ENCODE results near the gene MLLT1.

The MLLT1 gene

DNA sequence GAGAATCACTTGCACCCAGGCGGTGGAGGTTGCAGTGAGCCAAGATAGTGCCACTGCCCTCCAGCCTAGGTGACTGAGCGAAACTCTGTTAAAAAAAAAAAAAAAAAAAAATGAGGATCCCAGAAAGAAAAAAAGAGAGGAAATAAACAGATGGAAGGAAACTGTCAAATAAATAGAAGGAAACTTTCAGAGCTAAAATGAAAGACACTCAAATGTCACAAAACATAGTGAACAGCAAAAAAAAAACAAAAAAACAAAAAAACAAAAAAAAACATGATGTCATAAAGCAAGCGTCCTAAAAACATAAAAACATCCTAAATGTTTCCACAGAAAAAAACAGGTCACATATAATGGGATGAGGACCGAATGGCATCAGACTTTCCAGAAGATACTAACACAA lies 15.0 kb downstream of the MLLT1 start:
- no peak overlapping the region for H3K4me3 ChIP-seq (ENCODE audit: severe bottlenecking)
- ATAC-seq (ENCODE audit: low read depth) (no peak), DNase-seq (ENCODE audit: low spot score) (no peak)
- no peak overlapping the region for H3K27ac ChIP-seq (ENCODE audit: poor library complexity, severe bottlenecking)
- H3K9me3 ChIP-seq (ENCODE audit: severe bottlenecking) = no peaks in the 10 kb centered on the region
- peaks cover 58% of the 10 kb centered on the region for H3K36me3 ChIP-seq (ENCODE audit: low read depth)
- no peaks in the 10 kb centered on the region for H3K4me1 ChIP-seq (ENCODE audit: insufficient read depth, poor library complexity, severe bottlenecking)
- H3K27me3 ChIP-seq (ENCODE audit: insufficient read depth, poor library complexity, severe bottlenecking) = no peaks in the 10 kb centered on the region
- TF ChIP-seq, protein P1, sequence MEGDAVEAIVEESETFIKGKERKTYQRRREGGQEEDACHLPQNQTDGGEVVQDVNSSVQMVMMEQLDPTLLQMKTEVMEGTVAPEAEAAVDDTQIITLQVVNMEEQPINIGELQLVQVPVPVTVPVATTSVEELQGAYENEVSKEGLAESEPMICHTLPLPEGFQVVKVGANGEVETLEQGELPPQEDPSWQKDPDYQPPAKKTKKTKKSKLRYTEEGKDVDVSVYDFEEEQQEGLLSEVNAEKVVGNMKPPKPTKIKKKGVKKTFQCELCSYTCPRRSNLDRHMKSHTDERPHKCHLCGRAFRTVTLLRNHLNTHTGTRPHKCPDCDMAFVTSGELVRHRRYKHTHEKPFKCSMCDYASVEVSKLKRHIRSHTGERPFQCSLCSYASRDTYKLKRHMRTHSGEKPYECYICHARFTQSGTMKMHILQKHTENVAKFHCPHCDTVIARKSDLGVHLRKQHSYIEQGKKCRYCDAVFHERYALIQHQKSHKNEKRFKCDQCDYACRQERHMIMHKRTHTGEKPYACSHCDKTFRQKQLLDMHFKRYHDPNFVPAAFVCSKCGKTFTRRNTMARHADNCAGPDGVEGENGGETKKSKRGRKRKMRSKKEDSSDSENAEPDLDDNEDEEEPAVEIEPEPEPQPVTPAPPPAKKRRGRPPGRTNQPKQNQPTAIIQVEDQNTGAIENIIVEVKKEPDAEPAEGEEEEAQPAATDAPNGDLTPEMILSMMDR (IDR thresholded peaks at IDR 0.05; ENCODE audit: poor library complexity, severe bottlenecking) = no peak

DNA sequence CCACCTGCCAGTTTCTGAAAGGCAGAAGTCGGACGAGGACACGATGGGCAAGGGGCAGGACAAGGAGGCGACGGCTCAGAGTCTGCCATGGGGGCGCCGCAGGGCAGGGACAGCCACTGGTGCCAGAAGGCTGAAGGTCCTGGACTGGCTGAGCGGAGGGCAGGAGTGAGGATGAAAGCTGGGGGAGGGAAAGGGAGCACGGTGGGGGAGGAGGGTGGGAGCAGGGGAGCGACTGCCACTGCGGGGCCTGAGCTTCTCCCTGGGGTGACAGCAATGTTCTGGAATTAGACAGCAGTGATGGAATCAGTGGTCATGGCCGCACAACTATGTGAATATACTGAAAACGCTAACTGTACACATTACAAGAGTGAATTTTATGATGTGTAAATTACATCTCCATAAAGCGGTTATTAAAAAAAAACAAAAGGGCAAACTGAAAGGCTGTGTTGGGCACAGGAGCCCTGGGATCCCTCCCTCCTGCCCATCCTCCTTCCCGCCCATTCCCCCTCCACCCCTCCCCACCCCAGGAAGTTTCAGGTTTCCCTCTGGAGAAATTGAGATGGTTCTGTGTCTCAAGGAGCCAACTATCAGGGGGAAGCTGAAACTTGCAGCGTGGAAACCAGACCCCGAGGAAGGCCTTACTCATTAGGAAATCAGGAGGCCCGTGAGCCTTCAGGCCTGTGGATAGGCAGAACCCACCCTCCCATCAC lies 15.9 kb downstream of the MLLT1 start:
- Histone ChIP-seq H3K4me1 (ENCODE audit: insufficient read depth, poor library complexity, severe bottlenecking) (no peaks in the 10 kb centered on the region), H3K4me3 (ENCODE audit: severe bottlenecking) (no peak overlapping the region), H3K27ac (ENCODE audit: poor library complexity, severe bottlenecking) (no peak overlapping the region), H3K9me3 (ENCODE audit: severe bottlenecking) (no peaks in the 10 kb centered on the region), H3K27me3 (ENCODE audit: insufficient read depth, poor library complexity, severe bottlenecking) (no peaks in the 10 kb centered on the region), H3K36me3 (ENCODE audit: low read depth) (peaks cover 49% of the 10 kb centered on the region)
- no peak for ATAC-seq (ENCODE audit: low read depth)
- no peak for DNase-seq (ENCODE audit: low spot score)
- TF ChIP-seq, protein P1 (IDR thresholded peaks at IDR 0.05; ENCODE audit: poor library complexity, severe bottlenecking) = no peak

DNA sequence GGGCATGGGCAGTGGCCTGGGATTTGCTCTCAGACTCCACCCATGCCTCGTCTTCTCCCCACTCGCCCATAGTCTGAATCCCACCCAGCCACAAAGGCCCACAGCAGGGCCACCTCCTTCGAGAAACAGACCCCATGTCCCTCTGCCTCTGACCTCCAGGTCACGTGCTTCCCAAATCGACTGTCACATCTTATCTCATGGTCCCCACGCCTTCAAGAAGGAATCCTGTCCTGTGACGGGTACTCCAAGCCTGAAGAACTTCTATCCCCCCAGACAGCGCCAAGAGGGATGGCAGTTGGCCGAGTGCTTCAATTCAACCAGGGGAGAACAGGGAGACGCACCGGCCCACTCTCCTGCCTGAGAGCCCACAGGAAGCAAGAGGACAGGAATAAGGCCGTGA lies 16.5 kb downstream of the MLLT1 start:
- Histone ChIP-seq H3K27ac (ENCODE audit: poor library complexity, severe bottlenecking) (no peak overlapping the region), H3K4me3 (ENCODE audit: severe bottlenecking) (no peak overlapping the region), H3K27me3 (ENCODE audit: insufficient read depth, poor library complexity, severe bottlenecking) (no peaks in the 10 kb centered on the region), H3K36me3 (ENCODE audit: low read depth) (peaks cover 45% of the 10 kb centered on the region), H3K9me3 (ENCODE audit: severe bottlenecking) (no peaks in the 10 kb centered on the region), H3K4me1 (ENCODE audit: insufficient read depth, poor library complexity, severe bottlenecking) (no peaks in the 10 kb centered on the region)
- DNase-seq (ENCODE audit: low spot score) (no peak), ATAC-seq (ENCODE audit: low read depth) (no peak)
- TF ChIP-seq, protein P1 (IDR thresholded peaks at IDR 0.05; ENCODE audit: poor library complexity, severe bottlenecking) = no peak

DNA sequence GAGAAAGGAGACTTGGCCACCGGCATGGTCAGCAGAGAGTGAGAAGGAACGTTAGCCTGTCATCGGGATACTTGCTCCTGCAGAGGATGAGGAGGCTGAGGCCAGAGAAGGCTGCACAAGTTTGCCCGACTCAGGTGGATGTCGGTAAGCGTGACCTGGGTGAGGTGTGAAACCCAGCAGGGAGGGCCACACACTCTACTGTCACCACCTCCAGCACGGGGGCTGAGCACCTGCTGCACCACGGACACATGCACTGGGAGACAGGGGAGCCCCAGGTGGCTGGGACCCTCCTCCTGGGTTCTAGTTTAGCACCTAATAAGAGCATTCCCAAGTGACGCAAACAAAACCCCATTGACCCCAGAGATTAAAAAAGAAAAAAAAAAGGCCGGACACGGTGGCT lies 17.3 kb downstream of the MLLT1 start:
- peaks cover 38% of the 10 kb centered on the region for H3K36me3 ChIP-seq (ENCODE audit: low read depth)
- no peak for ATAC-seq (ENCODE audit: low read depth)
- no peaks in the 10 kb centered on the region for H3K9me3 ChIP-seq (ENCODE audit: severe bottlenecking)
- H3K27ac ChIP-seq (ENCODE audit: poor library complexity, severe bottlenecking) = no peak overlapping the region
- no peak overlapping the region for H3K4me3 ChIP-seq (ENCODE audit: severe bottlenecking)
- TF ChIP-seq, protein P1 (IDR thresholded peaks at IDR 0.05; ENCODE audit: poor library complexity, severe bottlenecking) = no peak
- no peak for DNase-seq (ENCODE audit: low spot score)
- no peaks in the 10 kb centered on the region for H3K27me3 ChIP-seq (ENCODE audit: insufficient read depth, poor library complexity, severe bottlenecking)
- H3K4me1 ChIP-seq (ENCODE audit: insufficient read depth, poor library complexity, severe bottlenecking) = no peaks in the 10 kb centered on the region

DNA sequence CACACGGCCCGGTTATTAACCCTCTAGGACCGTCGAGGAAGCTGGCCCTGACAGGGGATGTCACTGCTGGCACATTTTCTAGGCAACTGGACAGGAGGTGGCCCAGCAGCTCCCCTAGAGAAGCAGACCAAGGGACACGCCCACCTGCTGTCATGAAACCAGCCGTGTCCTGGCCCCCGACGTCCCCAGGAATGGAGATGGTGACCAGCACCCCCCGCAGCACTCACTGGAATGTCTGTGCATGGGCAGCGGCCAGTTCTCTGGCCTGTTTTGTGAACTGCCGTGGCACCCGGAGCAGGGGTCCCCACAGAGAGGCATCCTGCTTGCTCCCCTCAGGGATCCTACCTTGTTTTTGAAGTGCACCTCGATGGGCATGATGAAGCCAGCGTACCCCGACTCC lies 17.9 kb downstream of the MLLT1 start:
- ATAC-seq (ENCODE audit: low read depth) (no peak), DNase-seq (ENCODE audit: low spot score) (no peak)
- no peak overlapping the region for H3K4me3 ChIP-seq (ENCODE audit: severe bottlenecking)
- TF ChIP-seq, protein P1 (IDR thresholded peaks at IDR 0.05; ENCODE audit: poor library complexity, severe bottlenecking) = no peak
- no peaks in the 10 kb centered on the region for H3K27me3 ChIP-seq (ENCODE audit: insufficient read depth, poor library complexity, severe bottlenecking)
- no peaks in the 10 kb centered on the region for H3K4me1 ChIP-seq (ENCODE audit: insufficient read depth, poor library complexity, severe bottlenecking)
- no peaks in the 10 kb centered on the region for H3K9me3 ChIP-seq (ENCODE audit: severe bottlenecking)
- H3K36me3 ChIP-seq (ENCODE audit: low read depth) = peaks cover 33% of the 10 kb centered on the region
- no peak overlapping the region for H3K27ac ChIP-seq (ENCODE audit: poor library complexity, severe bottlenecking)
